COLO829 (cell line): ENCODE measurements around the gene CLDN10.

Experiments
- DNase-seq: peaks from one replicate; pipeline ENCODE4 v3.0.0; 2012; ENCODE audit warnings: low spot score

The CLDN10 gene

GRCh38 chr13:95601216-95601615, 48.7 kb downstream of the CLDN10 start:
- DNase-seq: no peak

GRCh38 chr13:95601906-95602305, 49.4 kb downstream of the CLDN10 start:
- no peak for DNase-seq

- DNase-seq: peak; percentile 13
Observed at GRCh38 chr13:95603887-95604555, 51.5 kb downstream of the CLDN10 start.

- no peak for DNase-seq
Observed at GRCh38 chr13:95604556-95604915, 52.0 kb downstream of the CLDN10 start.

- DNase-seq: no peak
Observed at GRCh38 chr13:95605448-95606125, 53.1 kb downstream of the CLDN10 start.

- no peak for DNase-seq
Observed at GRCh38 chr13:95607366-95607765, 54.8 kb downstream of the CLDN10 start.

GRCh38 chr13:95608640-95609323, 56.3 kb downstream of the CLDN10 start:
- no peak for DNase-seq

- no peak for DNase-seq
Observed at GRCh38 chr13:95614641-95615245, 62.2 kb downstream of the CLDN10 start.

GRCh38 chr13:95615539-95615938, 63.0 kb downstream of the CLDN10 start:
- DNase-seq: no peak

- no peak for DNase-seq
Observed at GRCh38 chr13:95620030-95620824, 67.7 kb downstream of the CLDN10 start.

- DNase-seq: no peak
Observed at GRCh38 chr13:95620825-95621498, 68.4 kb downstream of the CLDN10 start.

GRCh38 chr13:95623141-95623540, 70.6 kb downstream of the CLDN10 start:
- DNase-seq: no peak

GRCh38 chr13:95624020-95624419, 71.5 kb downstream of the CLDN10 start:
- peak; percentile 35 for DNase-seq

GRCh38 chr13:95626768-95627167, 74.2 kb downstream of the CLDN10 start:
- no peak for DNase-seq

GRCh38 chr13:95627590-95627989, 75.1 kb downstream of the CLDN10 start:
- no peak for DNase-seq

GRCh38 chr13:95628488-95628887, 76.0 kb downstream of the CLDN10 start:
- no peak for DNase-seq

- no peak for DNase-seq
Observed at GRCh38 chr13:95629071-95629470, 76.6 kb downstream of the CLDN10 start.
